ENCODE results near the gene ADNP. TPM values are rescaled to one million over a fixed set of nuclear protein-coding genes. Genes with fewer than 3 reads are reported as not detected.

Gene ADNP
- total RNA-seq, 2 experiments from 2014 or later = 41.9 to 47.1 TPM

DNA sequence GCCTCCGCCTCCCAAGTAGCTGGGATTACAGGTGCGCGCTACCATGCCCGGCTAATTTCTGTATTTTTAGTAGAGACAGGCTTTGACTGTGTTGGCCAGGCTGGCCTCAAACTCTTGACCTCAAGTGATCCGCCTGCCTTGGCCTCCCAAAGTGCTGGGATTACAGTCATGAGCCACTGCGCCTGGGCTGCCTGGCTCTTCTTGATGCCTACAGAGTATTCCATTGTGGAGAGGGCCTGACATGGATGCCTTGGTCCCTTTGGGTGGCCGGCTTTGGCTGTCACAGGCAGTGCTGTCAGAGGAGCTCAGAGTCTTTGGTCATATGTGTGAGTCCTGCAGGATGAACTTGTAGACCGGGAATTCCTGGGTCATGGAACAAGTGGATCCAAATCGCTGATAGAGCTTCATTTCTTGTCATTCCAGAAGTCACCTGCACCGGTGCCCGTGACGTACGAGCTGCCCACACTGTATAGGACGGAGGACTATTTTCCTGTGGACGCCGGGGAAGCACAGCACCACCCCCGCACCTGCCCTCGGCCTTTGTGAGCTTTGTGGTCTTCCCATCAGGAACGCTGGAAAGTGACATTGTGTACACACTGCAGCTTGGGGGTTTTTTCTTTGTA, 55.1 kb downstream of the ADNP start:
- Histone ChIP-seq H3K36me3 (ENCODE audit: insufficient read depth, low read length) (peaks cover 5% of the 10 kb centered on the region), H3K4me1 (ENCODE audit: insufficient read depth, low read length) (no peaks in the 10 kb centered on the region), H3K27me3 (ENCODE audit: control insufficient read depth in 1 of 2, insufficient read depth in 2 of 2, low read length in 2 of 2) (no peaks in the 10 kb centered on the region), H3K9me3 (ENCODE audit: control insufficient read depth in 1 of 2, insufficient read depth in 1 of 2, low read length in 2 of 2) (no peaks in the 10 kb centered on the region), H3K4me3 (ENCODE audit: low read length) (no peak overlapping the region), H3K27ac (ENCODE audit: low read depth in 1 of 2, low read length in 2 of 2) (no peak overlapping the region)
- H3K4me3 Mint-ChIP-seq = no peak overlapping the region
- no peaks in the 10 kb centered on the region for H3K27me3 Mint-ChIP-seq
- TF ChIP-seq, protein P1, sequence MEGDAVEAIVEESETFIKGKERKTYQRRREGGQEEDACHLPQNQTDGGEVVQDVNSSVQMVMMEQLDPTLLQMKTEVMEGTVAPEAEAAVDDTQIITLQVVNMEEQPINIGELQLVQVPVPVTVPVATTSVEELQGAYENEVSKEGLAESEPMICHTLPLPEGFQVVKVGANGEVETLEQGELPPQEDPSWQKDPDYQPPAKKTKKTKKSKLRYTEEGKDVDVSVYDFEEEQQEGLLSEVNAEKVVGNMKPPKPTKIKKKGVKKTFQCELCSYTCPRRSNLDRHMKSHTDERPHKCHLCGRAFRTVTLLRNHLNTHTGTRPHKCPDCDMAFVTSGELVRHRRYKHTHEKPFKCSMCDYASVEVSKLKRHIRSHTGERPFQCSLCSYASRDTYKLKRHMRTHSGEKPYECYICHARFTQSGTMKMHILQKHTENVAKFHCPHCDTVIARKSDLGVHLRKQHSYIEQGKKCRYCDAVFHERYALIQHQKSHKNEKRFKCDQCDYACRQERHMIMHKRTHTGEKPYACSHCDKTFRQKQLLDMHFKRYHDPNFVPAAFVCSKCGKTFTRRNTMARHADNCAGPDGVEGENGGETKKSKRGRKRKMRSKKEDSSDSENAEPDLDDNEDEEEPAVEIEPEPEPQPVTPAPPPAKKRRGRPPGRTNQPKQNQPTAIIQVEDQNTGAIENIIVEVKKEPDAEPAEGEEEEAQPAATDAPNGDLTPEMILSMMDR (IDR thresholded peaks at IDR 0.05) = no peak
- H3K27ac Mint-ChIP-seq = no peak overlapping the region
- peaks cover 37% of the 10 kb centered on the region for H3K36me3 Mint-ChIP-seq (ENCODE audit: low read depth)
- CTCF ChIA-PET = interaction anchor here (1.1 kb wide), 1 partner anchor 53 kb away, joined by 3 read pairs; no protein-coding TSS in a partner anchor
- POLR2A ChIA-PET = no interaction called here
- no peaks in the 10 kb centered on the region for H3K9me3 Mint-ChIP-seq
- intact Hi-C loops (cut with DNase I, micrococcal nuclease) = no loop called here
- no peak for DNase-seq
- no peaks in the 10 kb centered on the region for H3K4me1 Mint-ChIP-seq (ENCODE audit: low read depth)
- ATAC-seq (ENCODE audit: poor library complexity) = no peak

DNA sequence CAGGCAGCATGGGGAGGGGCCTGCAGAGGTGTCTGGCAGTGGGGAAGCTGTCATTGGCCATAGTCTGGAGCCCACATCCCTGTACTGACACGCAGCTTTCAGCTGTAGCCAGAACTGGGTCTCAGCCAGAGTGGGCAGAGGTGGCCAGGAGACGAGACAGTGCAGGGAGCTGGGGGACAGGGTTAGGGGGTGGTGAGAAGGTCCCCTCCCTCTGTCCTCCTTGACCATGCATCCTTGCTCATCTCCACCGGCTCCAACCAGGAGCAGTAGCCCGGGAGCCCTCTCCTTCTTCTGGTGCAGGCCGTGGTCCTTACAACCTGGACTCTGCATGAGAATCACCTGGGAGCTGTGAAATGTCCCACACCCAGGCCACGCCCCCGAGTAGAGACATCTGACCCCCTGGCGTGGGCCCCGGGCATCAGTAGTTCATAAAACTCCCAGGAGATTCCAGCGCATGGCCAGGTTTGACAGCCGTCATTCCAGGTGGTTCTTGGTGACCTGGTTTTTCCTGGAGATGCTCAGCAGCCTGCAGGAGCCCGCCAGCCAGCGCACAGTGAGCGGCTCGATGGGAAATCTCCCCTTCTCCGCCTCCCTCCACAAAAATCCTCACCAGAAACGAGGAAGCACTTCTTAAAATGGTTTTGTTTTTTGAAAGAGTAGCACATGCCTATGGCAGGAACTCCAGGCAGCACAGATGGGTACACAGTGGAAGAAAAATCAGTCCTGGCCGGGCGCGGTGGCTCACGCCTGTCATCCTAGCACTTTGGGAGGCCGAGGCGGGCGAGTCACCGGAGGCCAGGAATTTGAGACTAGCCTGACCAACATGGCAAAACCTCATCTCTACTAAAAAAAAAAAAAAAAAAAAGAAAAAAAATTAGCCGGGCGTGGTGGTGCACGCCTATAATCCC, 56.2 kb downstream of the ADNP start:
- Histone ChIP-seq H3K27ac (ENCODE audit: low read depth in 1 of 2, low read length in 2 of 2) (no peak overlapping the region), H3K9me3 (ENCODE audit: control insufficient read depth in 1 of 2, insufficient read depth in 1 of 2, low read length in 2 of 2) (no peaks in the 10 kb centered on the region), H3K27me3 (ENCODE audit: control insufficient read depth in 1 of 2, insufficient read depth in 2 of 2, low read length in 2 of 2) (no peaks in the 10 kb centered on the region), H3K4me1 (ENCODE audit: insufficient read depth, low read length) (no peaks in the 10 kb centered on the region), H3K36me3 (ENCODE audit: insufficient read depth, low read length) (peaks cover 5% of the 10 kb centered on the region), H3K4me3 (ENCODE audit: low read length) (no peak overlapping the region)
- TF ChIP-seq, protein P1 (IDR thresholded peaks at IDR 0.05) = no peak
- no peaks in the 10 kb centered on the region for H3K27me3 Mint-ChIP-seq
- no peak overlapping the region for H3K4me3 Mint-ChIP-seq
- intact Hi-C loops (cut with DNase I, micrococcal nuclease) = no loop called here
- POLR2A ChIA-PET = interaction anchor here (1.2 kb wide), 1 partner anchor 80 kb away, joined by 3 read pairs; the partner anchor contains the start of gene BCAS4
- H3K9me3 Mint-ChIP-seq = no peaks in the 10 kb centered on the region
- CTCF ChIA-PET = no interaction called here
- ATAC-seq (ENCODE audit: poor library complexity) = no peak
- no peaks in the 10 kb centered on the region for H3K4me1 Mint-ChIP-seq (ENCODE audit: low read depth)
- H3K36me3 Mint-ChIP-seq (ENCODE audit: low read depth) = peaks cover 35% of the 10 kb centered on the region
- H3K27ac Mint-ChIP-seq = no peak overlapping the region
- no peak for DNase-seq

DNA sequence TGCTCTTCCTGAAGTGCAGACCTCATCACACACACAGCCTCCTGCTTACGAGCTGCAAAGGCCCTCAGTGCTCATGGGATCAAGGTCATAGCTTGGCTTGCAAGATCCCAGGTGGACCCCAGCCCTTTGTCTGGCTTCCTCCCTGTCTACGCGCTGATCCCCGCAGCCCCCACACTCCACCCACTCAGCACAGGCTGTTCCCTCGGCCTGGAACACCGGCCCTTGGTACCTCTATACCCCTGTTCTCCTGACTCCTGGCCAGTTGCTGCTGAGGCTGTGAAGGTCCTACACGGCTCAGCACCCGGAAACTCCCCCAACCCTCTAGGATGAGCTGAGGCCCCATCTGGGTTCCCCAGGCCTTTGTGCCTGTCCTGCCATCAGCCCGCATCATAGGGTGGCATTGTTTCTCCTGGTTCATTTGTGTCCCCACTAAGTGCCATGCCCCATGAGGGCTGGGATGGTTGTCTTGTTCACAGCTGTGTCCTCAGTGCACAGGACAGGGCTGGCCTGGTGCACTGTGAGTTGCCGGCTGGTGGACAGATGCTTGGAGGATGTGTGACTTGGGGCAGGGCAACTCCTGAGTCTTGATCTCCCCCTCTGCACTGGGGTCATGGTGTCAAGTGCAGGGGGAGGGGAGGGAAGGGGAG, 57.0 kb downstream of the ADNP start:
- no peak overlapping the region for H3K27ac Mint-ChIP-seq
- no peaks in the 10 kb centered on the region for H3K27me3 Mint-ChIP-seq
- no peaks in the 10 kb centered on the region for H3K4me1 Mint-ChIP-seq (ENCODE audit: low read depth)
- no peak overlapping the region for H3K4me3 Mint-ChIP-seq
- TF ChIP-seq, protein P1 (IDR thresholded peaks at IDR 0.05) = no peak
- Histone ChIP-seq H3K4me3 (ENCODE audit: low read length) (no peak overlapping the region), H3K27me3 (ENCODE audit: control insufficient read depth in 1 of 2, insufficient read depth in 2 of 2, low read length in 2 of 2) (no peaks in the 10 kb centered on the region), H3K36me3 (ENCODE audit: insufficient read depth, low read length) (peaks cover 5% of the 10 kb centered on the region), H3K27ac (ENCODE audit: low read depth in 1 of 2, low read length in 2 of 2) (no peak overlapping the region), H3K4me1 (ENCODE audit: insufficient read depth, low read length) (no peaks in the 10 kb centered on the region), H3K9me3 (ENCODE audit: control insufficient read depth in 1 of 2, insufficient read depth in 1 of 2, low read length in 2 of 2) (no peaks in the 10 kb centered on the region)
- ATAC-seq (ENCODE audit: poor library complexity) = no peak
- no peaks in the 10 kb centered on the region for H3K9me3 Mint-ChIP-seq
- POLR2A ChIA-PET = interaction anchor here (1.2 kb wide), 1 partner anchor 80 kb away, joined by 3 read pairs; the partner anchor contains the start of gene BCAS4
- CTCF ChIA-PET = no interaction called here
- intact Hi-C loops (cut with DNase I, micrococcal nuclease) = no loop called here
- H3K36me3 Mint-ChIP-seq (ENCODE audit: low read depth) = peaks cover 30% of the 10 kb centered on the region
- no peak for DNase-seq
